ENCODE results near the gene STX1A. TPM values are rescaled to one million over a fixed set of nuclear protein-coding genes. Genes with fewer than 3 reads are reported as not detected.

STX1A gene
- total RNA-seq, 1 experiment from 2014 or later: 20.4 TPM

- Mint-ChIP-seq H3K4me1 (peaks cover 15% of the 10 kb centered on the region), H3K36me3 (peaks cover 9% of the 10 kb centered on the region), H3K9me3 (no peaks in the 10 kb centered on the region), H3K27ac (peak overlapping the region; percentile 63; the same call in 1 of the 2 replicates), H3K27me3 (ENCODE audit: low read depth) (no peaks in the 10 kb centered on the region), H3K4me3 (peak overlapping the region; percentile 60)
- DNase-seq (ENCODE audit: low spot score) (peak; percentile 86), ATAC-seq (peak; percentile 78)
- TF ChIP-seq ZNF512 (CRISPR knock-in tag; IDR thresholded peaks at IDR 0.05; ENCODE audit: borderline replicate concordance) (no peak), ZNF396 (CRISPR knock-in tag; IDR thresholded peaks at IDR 0.05; ENCODE audit: borderline replicate concordance) (no peak), SP1 (CRISPR knock-in tag; conservative IDR thresholded peaks at IDR 0.05) (0 out of 2 replicates have a peak, but pooled peaks have one; percentile 27)
- CTCF ChIA-PET: interaction anchor here (0.6 to 8.0 kb wide), 23 partner anchors 8 to 561 kb away, joined by 3 to 61 read pairs (median 4); partner anchors contain the start of genes ABHD11, MLXIPL, STX1A and VPS37D
- POLR2A ChIA-PET: interaction anchor here (0.6 to 1.2 kb wide), 6 partner anchors 16 to 81 kb away, joined by 3 to 8 read pairs (median 4); partner anchors contain the start of genes ABHD11 and STX1A
Observed at GRCh38 chr7:73703757-73704639, 15.5 kb downstream of the STX1A start.

GRCh38 chr7:73703225-73703624 lies 16.2 kb downstream of the STX1A start:
- no peaks in the 10 kb centered on the region for H3K27me3 Mint-ChIP-seq (ENCODE audit: low read depth)
- TF ChIP-seq FOXP1 (CRISPR knock-in tag; IDR thresholded peaks at IDR 0.05; ENCODE audit: borderline replicate concordance) (0 out of 2 replicates have a peak, but pooled peaks have one; percentile 26), PRRX2 (CRISPR knock-in tag; IDR thresholded peaks at IDR 0.05) (no peak), ZNF263 (CRISPR knock-in tag; IDR thresholded peaks at IDR 0.05; ENCODE audit: low read depth) (peak; percentile 29; the same call in 1 of the 2 replicates), MYBL2 (CRISPR knock-in tag; IDR thresholded peaks at IDR 0.05) (peak; percentile 67; the same call in 1 of the 2 replicates), ZNF396 (CRISPR knock-in tag; IDR thresholded peaks at IDR 0.05; ENCODE audit: borderline replicate concordance) (no peak), IRF2 (CRISPR knock-in tag; IDR thresholded peaks at IDR 0.05; ENCODE audit: borderline replicate concordance, low read depth) (0 out of 2 replicates have a peak, but pooled peaks have one; percentile 25), TP53 (CRISPR knock-in tag; IDR thresholded peaks at IDR 0.05) (no peak), ZNF671 (CRISPR knock-in tag; IDR thresholded peaks at IDR 0.05) (no peak)
- peaks cover 14% of the 10 kb centered on the region for H3K36me3 Mint-ChIP-seq
- ATAC-seq: no peak
- DNase-seq (ENCODE audit: low spot score): no peak
- no peaks in the 10 kb centered on the region for H3K9me3 Mint-ChIP-seq
- ChIA-PET POLR2A (interaction anchor here (0.6 to 1.2 kb wide), 5 partner anchors 17 to 235 kb away, joined by 3 to 5 read pairs (median 4); partner anchors contain the start of gene STX1A), CTCF (interaction anchor here (0.8 to 8.0 kb wide), 15 partner anchors 8 to 107 kb away, joined by 3 to 61 read pairs (median 4); partner anchors contain the start of genes ABHD11, MLXIPL, STX1A and VPS37D)
- peak overlapping the region; percentile 60 for H3K4me3 Mint-ChIP-seq
- peaks cover 15% of the 10 kb centered on the region for H3K4me1 Mint-ChIP-seq
- peak overlapping the region; percentile 63; the same call in 1 of the 2 replicates for H3K27ac Mint-ChIP-seq

- POLR2A ChIA-PET: interaction anchor here (0.6 to 1.1 kb wide), 2 partner anchors 22 to 235 kb away, joined by 3 to 5 read pairs; no protein-coding TSS in a partner anchor
- no peak for DNase-seq (ENCODE audit: low spot score)
- Mint-ChIP-seq H3K36me3 (peaks cover 14% of the 10 kb centered on the region), H3K27ac (no peak overlapping the region), H3K9me3 (no peaks in the 10 kb centered on the region), H3K27me3 (ENCODE audit: low read depth) (no peaks in the 10 kb centered on the region), H3K4me1 (peaks cover 15% of the 10 kb centered on the region), H3K4me3 (no peak overlapping the region)
- no peak for ATAC-seq
- TF ChIP-seq ZNF416 (CRISPR knock-in tag; IDR thresholded peaks at IDR 0.05) (no peak), ATF3 (CRISPR knock-in tag; conservative IDR thresholded peaks at IDR 0.05) (no peak), ZNF281 (CRISPR knock-in tag; IDR thresholded peaks at IDR 0.05) (no peak), FOXK1 (CRISPR knock-in tag; IDR thresholded peaks at IDR 0.05) (no peak), JAZF1 (CRISPR knock-in tag; IDR thresholded peaks at IDR 0.05) (no peak), USF2 (CRISPR knock-in tag; IDR thresholded peaks at IDR 0.05) (no peak), MYBL2 (CRISPR knock-in tag; IDR thresholded peaks at IDR 0.05) (no peak), ZNF396 (CRISPR knock-in tag; IDR thresholded peaks at IDR 0.05; ENCODE audit: borderline replicate concordance) (no peak), MAX (CRISPR knock-in tag; IDR thresholded peaks at IDR 0.05) (no peak)
- CTCF ChIA-PET: interaction anchor here (0.6 to 8.0 kb wide), 10 partner anchors 9 to 108 kb away, joined by 3 to 61 read pairs (median 8); partner anchors contain the start of gene VPS37D
Observed at GRCh38 chr7:73702665-73703064, 16.8 kb downstream of the STX1A start.
